SK-N-SH (cell line): ENCODE results near the gene SH3D21. TPM values are rescaled to one million over a fixed set of nuclear protein-coding genes. Genes with fewer than 3 reads are reported as not detected.

Experiments
- CTCF ChIA-PET: fragments of 300-600, 350-600 bp; formaldehyde crosslinking; extraction: SDS; loops from one replicate; lab custom pipeline; 2021; lab: Yijun Ruan, JAX
- POLR2A ChIA-PET: fragments of 350-600 bp; sonication (Branson Sonifier 250); formaldehyde crosslinking; extraction: SDS; loops from one replicate; lab custom pipeline; 2020; ENCODE audit warnings: antibody characterized with exemption, inconsistent platforms; lab: Yijun Ruan, JAX
- DNase-seq: peaks from one replicate; pipeline ENCODE4 v3.0.0; 2012
- H2AFZ ChIP-seq: fragments of 200-600 bp; sonication (generic); 2 replicates; pipeline ENCODE4 v1.8.1; 2016; ENCODE audit warnings: antibody characterized with exemption, mild to moderate bottlenecking, low read depth
- H3F3A ChIP-seq: fragments of 200-600 bp; sonication (generic); replicated peaks from 2 replicates; pipeline ENCODE3; 2016; ENCODE audit warnings: antibody characterized with exemption, mild to moderate bottlenecking; ENCODE audit not compliant: insufficient read depth
- H3K27ac ChIP-seq, 2 experiments: fragments of 200-500 bp in 1 of 2; fragments of 200-600 bp in 1 of 2; sonication (Bioruptor generic) in 1 of 2; sonication (generic), shearing (Covaris generic) in 1 of 2; 2 replicates each; pipeline versions ENCODE4 v1.5.1 to v1.6.1; 2014 to 2016; ENCODE audit warnings: low read depth in 2 of 2, inconsistent platforms in 1 of 2, low read length in 1 of 2, mild to moderate bottlenecking in 1 of 2, mixed read lengths in 1 of 2
- H3K27me3 ChIP-seq: fragments of 200-600 bp; sonication (generic), shearing (Covaris generic); 2 replicates; pipeline ENCODE4 v1.6.1; 2016; ENCODE audit warnings: mixed run types; ENCODE audit not compliant: insufficient read depth
- H3K36me3 ChIP-seq, 2 experiments: fragments of 200-500 bp in 1 of 2; fragments of 200-600 bp in 1 of 2; sonication (Bioruptor generic) in 1 of 2; sonication (generic) in 1 of 2; replicated peaks in 1 of 2; 2 replicates each; pipeline versions ENCODE3 to v1.5.1; 2014 to 2016; ENCODE audit warnings: low read length in 1 of 2, mild to moderate bottlenecking in 1 of 2; ENCODE audit not compliant: insufficient read depth in 2 of 2, control insufficient read depth in 1 of 2
- H3K4me1 ChIP-seq, 2 experiments: fragments of 200-500 bp in 1 of 2; fragments of 200-600 bp in 1 of 2; sonication (Bioruptor generic) in 1 of 2; sonication (generic), shearing (Covaris generic) in 1 of 2; 2 replicates each; pipeline versions ENCODE4 v1.5.1 to v1.6.1; 2014 to 2016; ENCODE audit warnings: low read depth in 1 of 2, low read length in 1 of 2, mixed run types in 1 of 2; ENCODE audit not compliant: insufficient read depth in 2 of 2, control insufficient read depth in 1 of 2
- H3K4me2 ChIP-seq: fragments of 200-600 bp; sonication (generic), shearing (Covaris generic); 2 replicates; pipeline ENCODE4 v1.6.1; 2017; ENCODE audit warnings: mixed run types
- H3K4me3 ChIP-seq, 2 experiments: fragments of 200-500 bp in 1 of 2; fragments of 200-600 bp in 1 of 2; sonication (Bioruptor generic) in 1 of 2; sonication (generic), shearing (Covaris generic) in 1 of 2; 2 replicates each; pipeline versions ENCODE4 v1.5.1 to v1.8.1; 2014 to 2016; ENCODE audit warnings: low read depth in 2 of 2, inconsistent platforms in 1 of 2, low read length in 1 of 2, mild to moderate bottlenecking in 1 of 2, mixed read lengths in 1 of 2, moderate library complexity in 1 of 2
- H3K79me2 ChIP-seq: fragments of 200-600 bp; sonication (generic); 2 replicates; pipeline ENCODE4 v1.8.1; 2017; ENCODE audit warnings: mild to moderate bottlenecking; ENCODE audit not compliant: insufficient read depth
- H3K9ac ChIP-seq: fragments of 200-600 bp; sonication (generic); 2 replicates; pipeline ENCODE4 v1.6.1; 2017; ENCODE audit warnings: mixed run types
- H3K9me2 ChIP-seq: fragments of 200-600 bp; sonication (generic); 2 replicates; pipeline ENCODE4 v1.6.1; 2017; ENCODE audit warnings: mixed run types
- H3K9me3 ChIP-seq: fragments of 200-600 bp; sonication (generic); 2 replicates; pipeline ENCODE4 v1.6.1; 2017; ENCODE audit warnings: mixed run types, mild to moderate bottlenecking, moderate library complexity
- H4K20me1 ChIP-seq: fragments of 200-600 bp; sonication (generic); 2 replicates; pipeline ENCODE4 v1.6.1; 2017; ENCODE audit warnings: mild to moderate bottlenecking, mixed run types; ENCODE audit not compliant: insufficient read depth
- CHD2 ChIP-seq: fragments of 150-350 bp; IDR thresholded peaks from 2 replicates; pipeline ENCODE4 v1.6.1; 2018; ENCODE audit warnings: low read length; ENCODE audit not compliant: partially characterized antibody
- ELF1 ChIP-seq: IDR thresholded peaks from 2 replicates; pipeline ENCODE4 v1.4.0; 2012
- EP300 ChIP-seq, 2 experiments: IDR thresholded peaks; 2 replicates each; pipeline versions ENCODE4 v1.4.0 to v1.6.1; 2012; ENCODE audit warnings: borderline replicate concordance in 1 of 2, low read depth in 1 of 2, low read length in 1 of 2
- EZH2phosphoT487 ChIP-seq: fragments of 200-600 bp; sonication (generic); IDR thresholded peaks from 2 replicates; pipeline ENCODE4 v1.6.1; 2017; ENCODE audit warnings: low read depth, mixed run types, mild to moderate bottlenecking, antibody characterized with exemption, moderate library complexity, borderline replicate concordance
- FOSL2 ChIP-seq: IDR thresholded peaks from 2 replicates; pipeline ENCODE4 v1.4.0; 2012; ENCODE audit warnings: low read depth, mild to moderate bottlenecking, moderate library complexity, borderline replicate concordance
- JUND ChIP-seq: IDR thresholded peaks from 2 replicates; pipeline ENCODE4 v1.4.0; 2012
- MAX ChIP-seq: IDR thresholded peaks from 2 replicates; pipeline ENCODE4 v1.4.0; 2012; ENCODE audit warnings: low read depth
- NFIC ChIP-seq: IDR thresholded peaks from 2 replicates; pipeline ENCODE4 v1.4.0; 2012; ENCODE audit warnings: borderline replicate concordance
- RCOR1 ChIP-seq: fragments of 150-350 bp; IDR thresholded peaks from 2 replicates; pipeline ENCODE4 v1.6.1; 2017; ENCODE audit warnings: antibody characterized with exemption, low read length
- RFX5 ChIP-seq: IDR thresholded peaks from 2 replicates; pipeline ENCODE4 v1.6.1; 2012; ENCODE audit warnings: mild to moderate bottlenecking, improper control_type of control experiment, low read length
- RXRA ChIP-seq: IDR thresholded peaks from 2 replicates; pipeline ENCODE4 v1.4.0; 2012; ENCODE audit warnings: low read depth, mild to moderate bottlenecking, borderline replicate concordance
- SMC3 ChIP-seq: IDR thresholded peaks from 2 replicates; pipeline ENCODE4 v1.6.1; 2012; ENCODE audit warnings: low read depth, low read length, improper control_type of control experiment
- TCF12 ChIP-seq: IDR thresholded peaks from 2 replicates; pipeline ENCODE4 v1.4.0; 2012
- ZBTB33 ChIP-seq: IDR thresholded peaks from 2 replicates; pipeline ENCODE4 v1.4.0; 2012; ENCODE audit warnings: low read depth, borderline replicate concordance
- WGBS: methylation state at CpG from one replicate; pipeline ENCODE4 v1.1.6; 2017; ENCODE audit warnings: low lambda C conversion rate; 5-methylcytosine and 5-hydroxymethylcytosine counted together
- polyA plus RNA-seq, 3 experiments: library from polyadenylated mRNA; depleted of rRNA; stranded (reverse); fragments of >200 nt; gene quantifications; 2 replicates each; pipeline ENCODE4 v1.2.3, GENCODE V29; 2012

Gene SH3D21
- polyA plus RNA-seq, 1 of the 3 experiments (the other 2 are of a cell fraction) = 1.6 TPM

GRCh38 chr1:36342426-36343185 lies 36.4 kb downstream of the SH3D21 start (continued):
- TF ChIP-seq ZBTB33 = no peak
- TF ChIP-seq RCOR1 = no peak
- TF ChIP-seq MAX = peak; percentile 62; the same call in 1 of the 2 replicates
- peak; percentile 57 for TF ChIP-seq TCF12
- no peak for TF ChIP-seq CHD2
- TF ChIP-seq JUND = peak; percentile 79
- peak in 1 of 2 experiments; percentile 62; a peak in 1 of 4 replicates for TF ChIP-seq EP300 (IDR thresholded peaks at IDR 0.05; ENCODE audit: borderline replicate concordance in 1 of 2, low read depth in 1 of 2, low read length in 1 of 2)
- peak; percentile 92 for TF ChIP-seq FOSL2
- TF ChIP-seq SMC3 = peak; percentile 89
- TF ChIP-seq ELF1 = peak; percentile 35; the same call in 1 of the 2 replicates
- no peak for TF ChIP-seq EZH2phosphoT487

GRCh38 chr1:36343651-36344394 lies 37.7 kb downstream of the SH3D21 start:
- no peaks in the 10 kb centered on the region for H3K9me2 ChIP-seq
- peaks cover 0 to 14% of the 10 kb centered on the region in 2 experiments; a peak in 3 of 4 replicates for H3K4me1 ChIP-seq
- no peak overlapping the region for H2AFZ ChIP-seq
- no peaks in the 10 kb centered on the region for H3K9me3 ChIP-seq
- peaks cover 18% of the 10 kb centered on the region for H3F3A ChIP-seq
- no peaks in the 10 kb centered on the region for H4K20me1 ChIP-seq
- TF ChIP-seq NFIC (no peak), RXRA (no peak), RFX5 (no peak)
- WGBS = 95% methylated on average over 13 of the region's 24 CpGs
- H3K36me3 ChIP-seq = peaks cover 51 to 66% of the 10 kb centered on the region in 2 experiments
- H3K9ac ChIP-seq = peak overlapping the region; percentile 43; the same call in 1 of the 2 replicates
- ChIA-PET CTCF (interaction anchor here (0.8 to 5.7 kb wide), 10 partner anchors 13 to 194 kb away, joined by 3 to 103 read pairs (median 10); partner anchors contain the start of genes EVA1B and TRAPPC3), POLR2A (no interaction called here)
- H3K27ac ChIP-seq = peak overlapping the region in 1 of 2 experiments; percentile 87; a peak in 2 of 4 replicates
- H3K79me2 ChIP-seq = peaks cover 12% of the 10 kb centered on the region; the same call in 1 of the 2 replicates
- H3K4me3 ChIP-seq = no peak overlapping the region
- H3K27me3 ChIP-seq = no peaks in the 10 kb centered on the region
- no peak for DNase-seq
- H3K4me2 ChIP-seq = peak overlapping the region; percentile 32
